Adrenal gland (tissue), 12 donors: ENCODE data around the gene HBD. TPM values are rescaled to one million over a fixed set of nuclear protein-coding genes. Genes with fewer than 3 reads are reported as not detected.

Experiments used
- DNase-seq, 7 donors: peaks; one replicate each; pipeline ENCODE4 v3.0.0-alpha.2; 2019 to 2020
- H3K27ac ChIP-seq, 5 donors: fragments of 200-600 bp; sonication (generic) in 4 of 5; 1 replicate in 3 of 5; 2 replicates in 2 of 5; pipeline versions ENCODE4 v1.5.1 to v1.8.0; 2016 to 2020; ENCODE audit warnings: mild to moderate bottlenecking in 1 of 5
- H3K27me3 ChIP-seq: fragments of 200-600 bp; 2 replicates; pipeline ENCODE4 v1.8.0; 2021
- H3K36me3 ChIP-seq, 2 donors: fragments of 200-600 bp; replicated peaks in 1 of 2; 1 replicate in 1 of 2; 2 replicates in 1 of 2; pipeline versions ENCODE4 v1.5.1 to v1.8.0; 2018 to 2022
- H3K4me1 ChIP-seq, 2 donors: fragments of 200-600 bp; replicated peaks in 1 of 2; 1 replicate in 1 of 2; 2 replicates in 1 of 2; pipeline versions ENCODE4 v1.5.1 to v1.8.0; 2018 to 2021
- H3K4me3 ChIP-seq, 4 donors: fragments of 200-600 bp; sonication (generic) in 3 of 4; one replicate each; pipeline ENCODE4 v1.5.1; 2016 to 2018
- H3K9me3 ChIP-seq, 3 donors: fragments of 200-600 bp; sonication (generic) in 1 of 3; replicated peaks in 1 of 3; 1 replicate in 2 of 3; 2 replicates in 1 of 3; pipeline versions ENCODE4 v1.5.1 to v1.8.0; 2016 to 2021
- CTCF ChIP-seq, 6 experiments: fragments of 450-650 bp in 4 of 6; fragments of 200-600 bp in 2 of 6; sonication (generic) in 1 of 6; IDR thresholded peaks; 1 replicate in 5 of 6; 2 replicates in 1 of 6; pipeline versions ENCODE4 v1.5.1 to v1.8.0; 2016 to 2021; ENCODE audit warnings: antibody characterized with exemption in 6 of 6, mild to moderate bottlenecking in 2 of 6, moderate library complexity in 1 of 6
- POLR2A ChIP-seq, 2 donors: fragments of 450-650 bp; IDR thresholded peaks; one replicate each; pipeline ENCODE4 v1.6.1; 2017; ENCODE audit warnings: antibody characterized with exemption in 2 of 2, mild to moderate bottlenecking in 2 of 2, moderate library complexity in 1 of 2
- WGBS, 4 donors: extraction: QIAGEN DNeasy Blood & Tissue Kit in 2 of 4; methylation state at CpG; one replicate each; pipeline versions ENCODE4 v1.1.5 to v1.1.7; 2013 to 2017; 5-methylcytosine and 5-hydroxymethylcytosine counted together
- intact Hi-C, 2 donors: fragments of 100-400 bp; cut with DNase I; formaldehyde crosslinking; loops; one replicate each; pipeline versions ENCODE4 v1.14.1 to v1.15.0; 2022 to 2023
- polyA plus RNA-seq, 3 donors: library from polyadenylated mRNA; stranded (reverse); fragments of 200-250 nt in 2 of 3; fragments of 350-450 nt in 1 of 3; fragmentation: Illumina TruSeq in 1 of 3; extraction: RNeasy Lipid Tissue Mini Kit (QIAGEN cat#74804) in 1 of 3; gene quantifications; one replicate each; pipeline ENCODE4 v1.2.3, GENCODE V29; 2013 to 2014
- total RNA-seq, 9 donors: library from RNA; depleted of rRNA in 4 of 9; stranded (reverse); fragments of >200 nt in 4 of 9; fragments of 120-200 nt in 1 of 9; fragmentation: NEBNext Ultra II Directional in 1 of 9; extraction: Animal tissue kit (Norgen Biotek cat#: 25700) in 1 of 9; gene quantifications; one replicate each; pipeline versions ENCODE4 v1.1.0 to v1.2.4, GENCODE V29; 2013 to 2023
- donor health status: healthy with polysubstance abuse.
- donor health status: Bipolar disorder and iron deficiency.
- donor health status: DM: yes; HTN: yes; CAD: no.
- donor health status: DM: no; HTN: no; CAD: no.
- donor health status: DM: no; HTN: no; CAD: no.
- donor health status: DM: yes; HTN: yes; CAD: no.

The HBD gene
- total and polyA plus RNA-seq, 12 donors = 0.53 to 2.1 (median 0.83) TPM; not detected in 9

- no peaks in the 10 kb centered on the region for H3K4me1 ChIP-seq
- H3K27ac ChIP-seq = no peak overlapping the region
- no peak overlapping the region for H3K4me3 ChIP-seq
- 66 to 77% (median 74%) methylated on average over 2 of the region's 2 CpGs for WGBS, 4 donors
- H3K9me3 ChIP-seq = no peaks in the 10 kb centered on the region
- TF ChIP-seq CTCF (IDR thresholded peaks at IDR 0.05) = no peak
- no peak for TF ChIP-seq POLR2A (IDR thresholded peaks at IDR 0.05)
- DNase-seq = no peak
- intact Hi-C loops = no loop called here
- H3K36me3 ChIP-seq = no peaks in the 10 kb centered on the region
- no peaks in the 10 kb centered on the region for H3K27me3 ChIP-seq
These were observed 32.8 kb upstream of the HBD start for GRCh38 chr11:5267033-5267563.

- H3K4me3 ChIP-seq = no peak overlapping the region
- H3K4me1 ChIP-seq = no peaks in the 10 kb centered on the region
- no peak for TF ChIP-seq POLR2A (IDR thresholded peaks at IDR 0.05)
- no peak overlapping the region for H3K27ac ChIP-seq
- no peak for DNase-seq
- intact Hi-C loops = no loop called here
- no peaks in the 10 kb centered on the region for H3K27me3 ChIP-seq
- H3K36me3 ChIP-seq = no peaks in the 10 kb centered on the region
- no peaks in the 10 kb centered on the region for H3K9me3 ChIP-seq
These were observed 32.3 kb upstream of the HBD start for GRCh38 chr11:5266609-5267008.

DNA sequence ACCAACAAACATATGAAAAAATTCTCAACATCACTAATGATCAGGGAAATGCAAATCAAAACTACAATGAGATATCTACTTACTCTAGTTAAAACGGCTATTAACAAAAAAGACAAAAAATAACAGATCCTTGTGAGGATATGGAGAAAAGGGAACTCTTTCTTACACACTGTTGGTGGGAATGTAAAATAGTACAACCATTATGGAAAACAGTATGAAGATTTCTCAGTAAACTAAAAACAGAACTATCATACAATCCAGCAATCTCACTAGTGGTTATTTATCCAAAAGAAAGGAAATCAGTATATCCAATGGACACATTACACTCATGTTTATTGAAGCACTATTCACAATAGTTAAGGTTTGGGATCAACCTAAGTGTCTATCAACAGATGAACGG, 31.5 kb upstream of the HBD start:
- Histone ChIP-seq H3K9me3 (no peaks in the 10 kb centered on the region), H3K4me1 (no peaks in the 10 kb centered on the region), H3K27me3 (no peaks in the 10 kb centered on the region), H3K36me3 (no peaks in the 10 kb centered on the region), H3K4me3 (no peak overlapping the region), H3K27ac (no peak overlapping the region)
- DNase-seq = no peak
- TF ChIP-seq CTCF (IDR thresholded peaks at IDR 0.05) (no peak), POLR2A (IDR thresholded peaks at IDR 0.05) (no peak)
- WGBS, 4 donors = 38 to 58% (median 46%) methylated on average over 2 of the region's 2 CpGs
- intact Hi-C loops = no loop called here

DNA sequence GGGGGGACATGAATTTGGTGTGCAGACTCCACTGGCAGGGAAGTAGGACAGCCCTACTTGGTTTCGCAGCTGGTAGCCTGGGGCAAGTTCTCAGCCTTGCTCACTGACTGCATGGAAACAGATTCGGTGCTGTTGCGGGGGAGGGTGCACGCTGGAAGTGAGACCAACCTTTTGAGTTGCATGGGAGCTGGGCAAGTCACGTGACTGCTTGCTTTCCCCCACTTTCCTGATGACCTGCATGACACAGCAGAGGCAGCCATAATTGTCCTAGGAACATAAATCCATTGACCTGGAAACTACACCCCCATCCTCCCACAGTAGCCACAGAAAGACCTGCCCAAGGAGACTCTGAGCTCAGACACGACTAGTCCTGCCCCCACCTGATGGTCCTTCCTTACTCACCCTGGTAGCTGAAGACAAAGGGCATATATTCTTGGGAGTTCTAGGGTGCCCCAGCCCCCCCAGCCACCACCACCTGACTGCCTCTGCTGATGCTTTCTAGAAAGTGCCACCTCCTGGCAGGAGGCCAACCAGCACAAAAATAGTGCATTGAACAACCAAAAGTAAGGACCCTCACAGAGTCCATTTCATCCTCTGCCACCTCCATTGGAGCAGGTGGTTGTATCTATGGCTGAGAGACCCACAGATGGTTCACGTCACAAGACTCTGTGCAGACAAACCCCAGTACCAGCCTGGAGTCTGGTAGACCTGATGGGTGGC, 24.4 kb upstream of the HBD start:
- 67 to 78% (median 76%) methylated on average over 6 to 7 of the region's 7 CpGs for WGBS, 4 donors

More for the DNA sequence above, 24.4 kb upstream of the HBD start:
- TF ChIP-seq POLR2A (IDR thresholded peaks at IDR 0.05) (no peak), CTCF (IDR thresholded peaks at IDR 0.05) (no peak)
- H3K36me3 ChIP-seq = no peaks in the 10 kb centered on the region
- intact Hi-C loops = no loop called here
- no peaks in the 10 kb centered on the region for H3K4me1 ChIP-seq
- H3K27ac ChIP-seq = no peak overlapping the region
- no peak for DNase-seq
- H3K9me3 ChIP-seq = no peaks in the 10 kb centered on the region
- H3K4me3 ChIP-seq = no peak overlapping the region
- H3K27me3 ChIP-seq = no peaks in the 10 kb centered on the region
